ENCODE results near the gene LIME1. TPM values are rescaled to one million over a fixed set of nuclear protein-coding genes. Genes with fewer than 3 reads are reported as not detected.
A peak's percentile ranks its signal among the peaks of the same experiment; 100 is the strongest.

Gene LIME1
- polyA plus RNA-seq, 3 donors from 2014 or later: 177 to 227 (median 180) TPM

DNA sequence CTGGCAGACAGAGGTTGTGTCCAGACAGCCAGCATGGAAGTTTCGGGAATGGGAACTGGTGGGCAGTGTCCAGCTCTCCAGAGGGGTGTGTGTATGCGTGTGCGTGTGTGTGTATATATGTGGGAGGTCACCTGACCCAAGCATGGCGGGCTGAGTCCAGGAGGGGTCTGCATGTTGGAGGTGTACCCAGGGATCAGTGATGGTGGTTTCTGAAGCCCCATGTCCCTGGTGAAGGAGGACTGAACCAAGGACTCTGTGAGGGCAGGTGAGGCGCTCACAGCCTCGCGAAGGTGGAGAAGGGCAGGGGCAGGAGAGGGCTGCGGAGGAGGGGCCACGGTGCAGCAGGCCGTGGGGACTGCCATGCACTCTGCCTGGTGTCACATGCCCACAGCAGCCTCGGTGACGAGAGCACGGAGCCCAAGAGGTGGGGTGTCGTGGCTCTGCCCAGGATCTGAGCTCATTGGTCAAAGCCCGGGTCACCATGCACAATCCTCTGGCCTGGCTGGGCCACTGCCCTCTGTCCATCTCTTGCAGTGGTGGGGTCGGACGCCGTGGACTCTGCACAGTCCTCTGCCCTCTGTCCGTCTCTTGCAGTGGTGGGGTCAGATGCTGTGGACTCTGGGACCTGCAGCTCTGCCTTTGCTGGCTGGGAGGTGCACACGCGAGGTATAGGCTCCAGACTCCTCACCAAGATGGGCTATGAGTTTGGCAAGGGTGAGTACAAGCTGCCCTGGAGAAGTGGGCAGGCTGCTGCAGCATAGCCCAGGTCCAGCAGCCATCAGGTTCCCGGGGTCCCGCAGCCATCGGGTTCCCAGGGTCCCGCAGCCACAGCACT, 2.1 kb upstream of the LIME1 start:
- H3K4me3 Mint-ChIP-seq: no peak overlapping the region
- peaks cover 14 to 24% of the 10 kb centered on the region in 2 donors for H3K4me1 Mint-ChIP-seq
- peaks cover 0 to 15% (median 6%) of the 10 kb centered on the region in 3 donors for H3K36me3 Mint-ChIP-seq
- H3K27me3 Mint-ChIP-seq (ENCODE audit: low read depth in 3 of 3): peaks cover 2 to 11% (median 9%) of the 10 kb centered on the region in 3 donors
- DNase-seq: no peak
- no peaks in the 10 kb centered on the region for H3K9me3 Mint-ChIP-seq
- H3K27ac Mint-ChIP-seq: peak overlapping the region in 2 of 6 donors; percentile 20 to 67

GRCh38 chr20:63734946-63735858, 1.3 kb upstream of the LIME1 start:
- DNase-seq: no peak
- peaks cover 14 to 24% of the 10 kb centered on the region in 2 donors for H3K4me1 Mint-ChIP-seq
- no peaks in the 10 kb centered on the region for H3K9me3 Mint-ChIP-seq
- peaks cover 2 to 9% (median 6%) of the 10 kb centered on the region in 3 donors for H3K27me3 Mint-ChIP-seq (ENCODE audit: low read depth in 3 of 3)
- peak overlapping the region in 2 of 6 donors; percentile 70 to 92 for H3K27ac Mint-ChIP-seq
- H3K4me3 Mint-ChIP-seq: peak overlapping the region in 3 of 5 donors; percentile 12 to 90 (median 45)
- H3K36me3 Mint-ChIP-seq: peaks cover 0 to 12% (median 6%) of the 10 kb centered on the region in 3 donors

DNA sequence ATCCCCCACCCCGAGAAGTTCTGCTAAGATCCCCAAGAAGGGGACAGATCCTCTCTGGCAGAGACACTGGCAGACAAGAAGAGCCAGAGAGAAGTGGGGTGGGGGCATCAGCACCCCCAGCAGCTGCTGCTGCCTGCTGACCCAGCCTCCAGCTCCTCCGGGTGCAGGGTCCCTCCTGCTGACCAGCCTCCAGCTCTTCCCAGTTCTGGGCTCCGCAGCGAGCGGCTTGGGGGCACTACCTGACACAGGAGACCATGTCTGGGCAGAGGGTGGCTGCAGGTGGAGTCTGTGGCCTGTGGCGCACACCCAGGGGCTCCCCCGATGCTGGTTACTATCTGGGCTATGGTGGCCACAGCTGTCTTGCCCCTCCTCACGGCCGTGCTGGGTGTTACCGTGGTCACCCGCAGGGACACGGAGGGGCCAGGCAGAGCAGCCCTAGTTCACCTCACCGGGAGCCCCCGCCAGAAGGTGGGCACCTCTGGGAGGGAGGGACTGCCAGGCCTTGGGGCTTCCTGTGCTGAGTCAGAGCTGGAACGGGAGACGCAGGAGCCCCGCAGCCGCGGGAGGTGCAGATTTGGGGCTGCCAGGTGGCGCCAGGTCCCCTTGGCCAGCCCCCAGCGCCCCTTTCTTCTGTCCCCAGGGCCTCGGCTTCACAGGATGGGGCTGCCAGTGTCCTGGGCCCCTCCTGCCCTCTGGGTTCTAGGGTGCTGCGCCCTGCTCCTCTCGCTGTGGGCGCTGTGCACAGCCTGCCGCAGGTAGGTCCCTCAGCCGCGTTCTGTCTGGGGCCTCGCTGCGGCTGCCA, 630 bp downstream of the LIME1 start:
- H3K36me3 Mint-ChIP-seq: peaks cover 0 to 12% (median 6%) of the 10 kb centered on the region in 3 donors
- peaks cover 2 to 9% (median 6%) of the 10 kb centered on the region in 3 donors for H3K27me3 Mint-ChIP-seq (ENCODE audit: low read depth in 3 of 3)
- peak overlapping the region; percentile 83 to 91 (median 90) for H3K4me3 Mint-ChIP-seq
- DNase-seq: peak; percentile 62 to 69 (median 63)
- no peaks in the 10 kb centered on the region for H3K9me3 Mint-ChIP-seq
- H3K27ac Mint-ChIP-seq: peak overlapping the region; percentile 89 to 94 (median 92)
- H3K4me1 Mint-ChIP-seq: peaks cover 14 to 24% of the 10 kb centered on the region in 2 donors

GRCh38 chr20:63737695-63737944, 1.2 kb downstream of the LIME1 start:
- Mint-ChIP-seq H3K27ac (no peak overlapping the region), H3K4me3 (peak overlapping the region; percentile 83 to 91 (median 90))
- no peak for DNase-seq

DNA sequence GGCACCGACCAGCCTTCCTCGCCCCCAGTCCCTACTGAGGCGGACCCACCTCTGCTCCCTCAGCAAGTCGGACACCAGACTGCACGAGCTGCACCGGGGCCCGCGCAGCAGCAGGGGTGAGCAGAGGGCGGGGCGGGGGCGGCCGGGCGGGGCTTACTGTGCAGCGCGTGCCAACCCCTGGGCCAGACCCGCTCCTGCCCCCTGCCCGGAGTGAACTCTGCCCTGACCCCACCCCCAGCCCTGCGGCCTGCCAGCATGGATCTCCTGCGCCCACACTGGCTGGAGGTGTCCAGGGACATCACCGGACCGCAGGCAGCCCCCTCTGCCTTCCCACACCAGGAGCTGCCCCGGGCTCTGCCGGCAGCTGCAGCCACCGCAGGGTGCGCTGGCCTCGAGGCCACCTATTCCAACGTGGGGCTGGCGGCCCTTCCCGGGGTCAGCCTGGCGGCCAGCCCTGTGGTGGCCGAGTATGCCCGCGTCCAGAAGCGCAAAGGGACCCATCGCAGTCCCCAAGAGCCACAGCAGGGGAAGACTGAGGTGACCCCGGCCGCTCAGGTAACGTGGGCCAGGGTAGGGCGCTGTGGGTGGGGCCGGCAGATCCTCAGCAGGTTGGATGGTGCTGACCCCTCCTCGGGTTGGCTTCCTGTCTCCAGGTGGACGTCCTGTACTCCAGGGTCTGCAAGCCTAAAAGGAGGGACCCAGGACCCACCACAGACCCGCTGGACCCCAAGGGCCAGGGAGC, 1.7 kb downstream of the LIME1 start:
- peaks cover 14 to 24% of the 10 kb centered on the region in 2 donors for H3K4me1 Mint-ChIP-seq
- no peak overlapping the region for H3K27ac Mint-ChIP-seq
- H3K27me3 Mint-ChIP-seq (ENCODE audit: low read depth in 3 of 3): peaks cover 2 to 9% (median 6%) of the 10 kb centered on the region in 3 donors
- H3K36me3 Mint-ChIP-seq: peaks cover 0 to 12% (median 6%) of the 10 kb centered on the region in 3 donors
- DNase-seq: peak; percentile 21 to 47 (median 30)
- H3K9me3 Mint-ChIP-seq: no peaks in the 10 kb centered on the region
- peak overlapping the region; percentile 35 to 70 (median 45) for H3K4me3 Mint-ChIP-seq

More at GRCh38 chr20:63737695-63737944, 1.2 kb downstream of the LIME1 start:
- Mint-ChIP-seq H3K27me3 (ENCODE audit: low read depth in 3 of 3) (peaks cover 2 to 9% (median 6%) of the 10 kb centered on the region in 3 donors), H3K36me3 (peaks cover 0 to 12% (median 6%) of the 10 kb centered on the region in 3 donors), H3K9me3 (no peaks in the 10 kb centered on the region), H3K4me1 (peaks cover 14 to 24% of the 10 kb centered on the region in 2 donors)

GRCh38 chr20:63738687-63739129, 2.2 kb downstream of the LIME1 start:
- peak in 2 of 3 donors; percentile 36 to 47 for DNase-seq
- Mint-ChIP-seq H3K36me3 (peaks cover 2 to 9% (median 5%) of the 10 kb centered on the region in 3 donors), H3K27ac (no peak overlapping the region), H3K4me1 (peaks cover 14 to 23% of the 10 kb centered on the region in 2 donors), H3K9me3 (no peaks in the 10 kb centered on the region), H3K27me3 (ENCODE audit: low read depth in 3 of 3) (peaks cover 2 to 9% (median 6%) of the 10 kb centered on the region in 3 donors), H3K4me3 (peak overlapping the region; percentile 35 to 70 (median 45))

DNA sequence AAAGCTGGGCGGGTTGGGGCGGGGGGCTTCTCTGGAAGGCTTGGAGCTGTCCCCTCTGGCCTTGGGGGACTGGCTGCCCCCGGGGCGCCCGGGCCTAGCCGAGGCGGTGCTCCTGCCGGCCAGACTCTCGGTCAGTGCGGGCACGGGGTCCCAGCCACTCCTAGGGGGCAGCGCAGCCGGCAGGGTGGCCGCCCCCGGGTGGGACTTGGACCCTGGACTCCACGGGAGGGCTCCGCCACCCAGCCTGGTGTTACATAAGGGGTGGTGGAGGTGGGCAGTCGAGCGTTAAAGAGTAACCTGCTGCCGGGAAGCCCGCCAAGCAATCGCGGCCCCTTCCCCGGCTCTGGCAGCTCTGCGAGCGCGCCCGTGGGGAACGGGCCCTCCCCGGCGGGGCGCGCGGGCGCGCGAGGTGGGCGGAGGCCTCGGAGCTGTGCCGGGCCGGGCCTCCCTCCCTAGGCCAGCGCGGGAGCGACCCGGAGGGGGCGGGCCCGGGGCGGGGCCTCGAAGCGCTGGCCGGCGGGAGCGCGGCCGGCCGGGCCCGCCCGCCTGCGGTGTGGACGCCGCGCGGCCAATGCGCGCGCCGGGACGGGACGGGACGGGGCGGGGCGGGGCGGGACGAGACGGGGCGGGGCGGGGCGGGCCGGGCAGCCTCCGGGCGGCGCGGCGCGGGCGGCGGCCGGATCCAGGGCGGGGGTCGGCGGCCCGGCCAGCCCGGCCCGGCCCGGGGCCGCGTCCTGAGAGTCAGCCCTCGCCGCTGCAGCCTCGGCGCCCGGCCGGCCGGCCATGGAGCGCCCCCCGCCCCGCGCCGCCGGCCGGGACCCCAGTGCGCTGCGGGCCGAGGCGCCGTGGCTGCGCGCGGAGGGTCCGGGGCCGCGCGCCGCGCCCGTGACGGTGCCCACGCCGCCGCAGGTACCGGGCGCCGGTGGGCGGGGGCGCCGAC, 2.9 kb downstream of the LIME1 start, which contains the start of gene SLC2A4RG:
Gene SLC2A4RG, plus strand, starts transcription at position 647 of the 940 bp plus-strand sequence. Its CDS starts 137 bp downstream, at position 784.
- Mint-ChIP-seq H3K9me3 (no peaks in the 10 kb centered on the region), H3K27me3 (ENCODE audit: low read depth in 3 of 3) (peaks cover 0 to 9% (median 6%) of the 10 kb centered on the region in 3 donors), H3K4me3 (peak within 1 kb of the TSS; percentile 35 to 70 (median 60)), H3K27ac (no peak within 1 kb of the TSS), H3K36me3 (peaks cover 0 to 4% (median 3%) of the 10 kb centered on the region in 3 donors), H3K4me1 (peaks cover 14 to 18% of the 10 kb centered on the region in 2 donors)
- peak; percentile 63 to 70 (median 68) for DNase-seq

DNA sequence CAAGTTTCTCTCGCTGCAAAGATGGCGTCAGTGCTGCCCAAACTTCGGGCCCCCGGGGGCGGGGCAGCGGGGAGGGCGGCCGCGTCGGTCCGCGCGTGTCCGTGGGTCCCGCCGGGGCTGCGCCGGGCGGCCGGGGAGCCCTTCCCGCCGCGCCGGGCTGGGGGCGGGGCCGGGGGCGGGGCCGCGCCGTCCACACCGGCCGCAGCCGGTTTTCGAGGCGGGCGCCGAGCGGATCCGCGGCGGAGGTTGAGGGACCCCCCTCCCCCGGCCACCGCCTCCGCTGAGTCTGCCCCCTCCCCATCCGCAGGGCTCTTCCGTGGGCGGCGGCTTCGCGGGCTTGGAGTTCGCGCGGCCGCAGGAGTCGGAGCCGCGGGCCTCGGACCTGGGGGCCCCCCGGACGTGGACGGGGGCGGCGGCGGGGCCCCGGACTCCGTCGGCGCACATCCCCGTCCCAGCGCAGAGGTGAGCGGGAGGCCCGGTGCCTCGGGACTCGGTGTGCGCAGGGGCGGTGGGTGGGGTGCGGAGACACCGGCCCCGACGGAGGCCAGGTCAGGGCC, 3.7 kb downstream of the LIME1 start:
- H3K27ac Mint-ChIP-seq: no peak overlapping the region

DNA sequence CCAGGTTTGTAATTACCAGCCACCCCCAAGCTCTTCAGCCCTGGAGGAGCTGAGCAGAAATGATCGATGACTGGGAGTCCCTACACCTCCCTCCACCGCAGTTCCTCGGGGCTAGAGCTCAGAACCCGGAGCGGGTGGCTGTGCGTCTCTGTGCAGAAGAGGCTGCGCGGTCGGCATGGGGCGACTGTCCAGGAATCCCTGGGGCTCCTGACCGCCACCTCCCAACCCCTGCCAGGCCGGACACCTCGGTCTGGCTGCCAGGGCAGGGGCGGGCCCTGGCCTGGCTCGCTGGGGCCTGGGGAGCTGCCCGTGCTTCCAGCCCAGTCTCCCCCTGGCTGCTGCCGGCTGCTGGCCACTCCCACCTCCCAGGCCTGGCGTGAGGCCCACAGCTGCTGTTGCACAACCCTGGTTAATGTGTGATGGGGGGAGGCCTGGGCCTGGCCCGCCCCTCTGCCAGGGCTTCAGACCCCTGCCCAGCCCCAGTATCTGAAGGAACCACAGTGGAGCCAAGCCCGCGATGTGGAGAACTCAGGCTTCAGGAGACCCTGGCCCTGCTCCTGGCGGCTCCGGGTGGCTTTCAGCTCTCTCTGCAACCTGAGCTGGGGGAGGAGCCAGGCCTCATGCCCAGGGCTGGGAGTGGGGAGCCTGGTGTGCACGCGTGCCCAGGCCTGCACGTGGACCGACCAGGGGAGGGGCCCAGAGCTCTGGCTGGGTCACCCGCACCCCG, 4.3 kb downstream of the LIME1 start:
- peaks cover 0 to 4% (median 3%) of the 10 kb centered on the region in 3 donors for H3K36me3 Mint-ChIP-seq
- H3K4me3 Mint-ChIP-seq: peak overlapping the region; percentile 42 to 63 (median 57)
- no peak overlapping the region for H3K27ac Mint-ChIP-seq
- H3K27me3 Mint-ChIP-seq (ENCODE audit: low read depth in 3 of 3): peaks cover 0 to 9% (median 6%) of the 10 kb centered on the region in 3 donors
- peaks cover 12 to 13% of the 10 kb centered on the region in 2 donors for H3K4me1 Mint-ChIP-seq
- H3K9me3 Mint-ChIP-seq: no peaks in the 10 kb centered on the region
- DNase-seq: peak; percentile 38 to 48 (median 42)

More for the DNA sequence above, 3.7 kb downstream of the LIME1 start:
- Mint-ChIP-seq H3K27me3 (ENCODE audit: low read depth in 3 of 3) (peaks cover 0 to 9% (median 6%) of the 10 kb centered on the region in 3 donors), H3K9me3 (no peaks in the 10 kb centered on the region), H3K4me3 (peak overlapping the region in 4 of 5 donors; percentile 47 to 63 (median 54)), H3K4me1 (peaks cover 14 to 18% of the 10 kb centered on the region in 2 donors), H3K36me3 (peaks cover 0 to 4% (median 3%) of the 10 kb centered on the region in 3 donors)
- peak; percentile 49 to 67 (median 55) for DNase-seq

DNA sequence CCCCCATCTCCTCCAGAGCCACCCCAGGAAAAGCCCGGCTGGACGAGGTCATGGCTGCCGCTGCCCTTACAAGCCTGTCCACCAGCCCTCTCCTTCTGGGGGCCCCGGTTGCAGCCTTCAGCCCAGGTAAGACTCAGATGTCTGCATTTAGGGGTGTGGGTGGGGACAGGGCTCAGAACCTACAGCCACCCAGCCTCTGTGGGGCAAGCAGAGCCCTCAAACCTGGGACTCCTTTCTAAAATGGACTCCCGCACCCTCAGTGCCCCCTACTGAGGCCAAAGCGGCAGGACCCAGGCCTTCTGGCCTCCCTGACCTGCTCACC, 4.9 kb downstream of the LIME1 start:
- peaks cover 0 to 5% (median 3%) of the 10 kb centered on the region in 3 donors for H3K27me3 Mint-ChIP-seq (ENCODE audit: low read depth in 3 of 3)
- no peaks in the 10 kb centered on the region for H3K9me3 Mint-ChIP-seq
- DNase-seq: no peak

More for the DNA sequence above, 4.9 kb downstream of the LIME1 start:
- Mint-ChIP-seq H3K27ac (no peak overlapping the region), H3K4me1 (peaks cover 7% of the 10 kb centered on the region in 2 donors), H3K4me3 (peak overlapping the region in 4 of 5 donors; percentile 35 to 61 (median 48)), H3K36me3 (peaks cover 0 to 4% (median 0%) of the 10 kb centered on the region in 3 donors)
